CD14-positive monocyte (primary cell): ENCODE results near the gene PPP2R3C. TPM values are rescaled to one million over a fixed set of nuclear protein-coding genes. Genes with fewer than 3 reads are reported as not detected.

Source experiments
- DNase-seq, 3 donors: peaks; one replicate each; pipeline ENCODE4 v3.0.0-alpha.2; 2011 to 2022
- H2AFZ ChIP-seq: 2 replicates; pipeline ENCODE4 v1.6.0; 2012; ENCODE audit warnings: mild to moderate bottlenecking, low read depth, low read length, inconsistent platforms; ENCODE audit not compliant: insufficient read depth, poor library complexity, severe bottlenecking
- H3K27ac ChIP-seq, 2 donors: 1 replicate in 1 of 2; 2 replicates in 1 of 2; pipeline ENCODE4 v1.5.1; 2012 to 2013; ENCODE audit warnings: low read length in 2 of 2, control low read depth in 1 of 2, inconsistent platforms in 1 of 2, low read depth in 1 of 2, mild to moderate bottlenecking in 1 of 2
- H3K27me3 ChIP-seq, 2 donors: one replicate each; pipeline versions ENCODE4 v1.6.0 to v1.6.1; 2011 to 2013; ENCODE audit warnings: low read length in 2 of 2; ENCODE audit not compliant: control insufficient read depth in 2 of 2, insufficient read depth in 2 of 2
- H3K36me3 ChIP-seq, 2 donors: replicated peaks in 1 of 2; 1 replicate in 1 of 2; 2 replicates in 1 of 2; pipeline versions ENCODE4 v1.5.1 to v1.6.1; 2012 to 2013; ENCODE audit warnings: low read length in 2 of 2, control low read depth in 1 of 2, inconsistent platforms in 1 of 2, mild to moderate bottlenecking in 1 of 2; ENCODE audit not compliant: insufficient read depth in 2 of 2, control insufficient read depth in 1 of 2
- H3K4me1 ChIP-seq, 2 donors: 1 replicate in 1 of 2; 2 replicates in 1 of 2; pipeline versions ENCODE4 v1.5.1 to v1.6.1; 2012 to 2013; ENCODE audit warnings: low read length in 2 of 2, control low read depth in 1 of 2, inconsistent platforms in 1 of 2, mild to moderate bottlenecking in 1 of 2, moderate library complexity in 1 of 2; ENCODE audit not compliant: insufficient read depth in 2 of 2, control insufficient read depth in 1 of 2
- H3K4me2 ChIP-seq: replicated peaks from 2 replicates; pipeline ENCODE3; 2012; ENCODE audit warnings: low read length, moderate library complexity, mild to moderate bottlenecking; ENCODE audit not compliant: poor library complexity, severe bottlenecking; ENCODE audit errors: extremely low read depth
- H3K4me3 ChIP-seq, 3 experiments: fragments of 200-600 bp in 1 of 3; sonication (generic) in 1 of 3; replicated peaks in 1 of 3; 1 replicate in 2 of 3; 2 replicates in 1 of 3; pipeline ENCODE4 v1.5.1; 2011 to 2013; ENCODE audit warnings: low read length in 3 of 3, mild to moderate bottlenecking in 3 of 3, control low read depth in 2 of 3, low read depth in 2 of 3, inconsistent platforms in 1 of 3, moderate library complexity in 1 of 3
- H3K79me2 ChIP-seq: 2 replicates; pipeline ENCODE4 v1.6.0; 2012; ENCODE audit warnings: mild to moderate bottlenecking, control low read depth, inconsistent platforms, low read length, moderate library complexity; ENCODE audit not compliant: insufficient read depth
- H3K9ac ChIP-seq: 2 replicates; pipeline ENCODE4 v1.6.0; 2017; ENCODE audit warnings: low read length, mild to moderate bottlenecking; ENCODE audit not compliant: insufficient read depth, poor library complexity, severe bottlenecking
- H3K9me3 ChIP-seq, 2 donors: replicated peaks in 1 of 2; 1 replicate in 1 of 2; 2 replicates in 1 of 2; pipeline versions ENCODE4 v1.5.1 to v1.6.1; 2012 to 2013; ENCODE audit warnings: low read length in 2 of 2, control low read depth in 1 of 2; ENCODE audit not compliant: control insufficient read depth in 1 of 2, insufficient read depth in 1 of 2
- H4K20me1 ChIP-seq: 2 replicates; pipeline ENCODE4 v1.6.0; 2012; ENCODE audit warnings: mild to moderate bottlenecking, low read length, control low read depth, moderate library complexity; ENCODE audit not compliant: insufficient read depth
- H3K27ac Mint-ChIP-seq, 7 donors: one replicate each; pipeline ENCODE4 v1.8.0; 2020; ENCODE audit warnings: mild to moderate bottlenecking in 7 of 7, mixed read lengths in 7 of 7, moderate library complexity in 6 of 7, inconsistent platforms in 2 of 7
- H3K27me3 Mint-ChIP-seq, 3 donors: one replicate each; pipeline ENCODE4 v1.8.0; 2021 to 2022; ENCODE audit warnings: low read depth in 3 of 3, mild to moderate bottlenecking in 3 of 3, mixed read lengths in 3 of 3, moderate library complexity in 3 of 3, inconsistent platforms in 1 of 3
- H3K36me3 Mint-ChIP-seq, 2 donors: one replicate each; pipeline ENCODE4 v1.8.0; 2020; ENCODE audit warnings: mixed read lengths in 2 of 2, inconsistent platforms in 1 of 2, mild to moderate bottlenecking in 1 of 2
- H3K4me1 Mint-ChIP-seq: one replicate; pipeline ENCODE4 v1.8.0; 2020; ENCODE audit warnings: mild to moderate bottlenecking, mixed read lengths
- H3K4me3 Mint-ChIP-seq, 2 donors: one replicate each; pipeline ENCODE4 v1.8.0; 2020; ENCODE audit warnings: mild to moderate bottlenecking in 2 of 2, mixed read lengths in 2 of 2, moderate library complexity in 1 of 2
- H3K9me3 Mint-ChIP-seq, 7 donors: one replicate each; pipeline ENCODE4 v1.8.0; 2020 to 2022; ENCODE audit warnings: mixed read lengths in 7 of 7, mild to moderate bottlenecking in 6 of 7, moderate library complexity in 6 of 7, inconsistent platforms in 2 of 7
- WGBS: methylation state at CpG from one replicate; pipeline ENCODE4 v1.1.5; 2013; ENCODE audit warnings: missing lambda C conversion rate; ENCODE audit not compliant: insufficient coverage; 5-methylcytosine and 5-hydroxymethylcytosine counted together
- intact Hi-C, 2 donors: fragments of 100-400 bp; cut with micrococcal nuclease; formaldehyde crosslinking; loops; one replicate each; pipeline versions ENCODE4 v1.15.0 to v1.15.1; 2023
- polyA plus RNA-seq, 3 donors: library from polyadenylated mRNA; depleted of rRNA in 1 of 3; unstranded in 2 of 3; stranded (reverse) in 1 of 3; fragments of 300-500 nt in 2 of 3; fragments of >200 nt in 1 of 3; fragmentation: Illumina TruSeq in 2 of 3; gene quantifications; 1 replicate in 2 of 3; 2 replicates in 1 of 3; pipeline ENCODE4 v1.2.3, GENCODE V29; 2012 to 2021
- TF ChIP-seq, protein P1 (sequence below): fragments of 200-600 bp; IDR thresholded peaks from one replicate; pipeline ENCODE4 v1.8.0; 2022; ENCODE audit warnings: antibody characterized with exemption, mild to moderate bottlenecking

PPP2R3C gene
- polyA plus RNA-seq, 3 donors: 21.4 to 131 (median 122) TPM

DNA sequence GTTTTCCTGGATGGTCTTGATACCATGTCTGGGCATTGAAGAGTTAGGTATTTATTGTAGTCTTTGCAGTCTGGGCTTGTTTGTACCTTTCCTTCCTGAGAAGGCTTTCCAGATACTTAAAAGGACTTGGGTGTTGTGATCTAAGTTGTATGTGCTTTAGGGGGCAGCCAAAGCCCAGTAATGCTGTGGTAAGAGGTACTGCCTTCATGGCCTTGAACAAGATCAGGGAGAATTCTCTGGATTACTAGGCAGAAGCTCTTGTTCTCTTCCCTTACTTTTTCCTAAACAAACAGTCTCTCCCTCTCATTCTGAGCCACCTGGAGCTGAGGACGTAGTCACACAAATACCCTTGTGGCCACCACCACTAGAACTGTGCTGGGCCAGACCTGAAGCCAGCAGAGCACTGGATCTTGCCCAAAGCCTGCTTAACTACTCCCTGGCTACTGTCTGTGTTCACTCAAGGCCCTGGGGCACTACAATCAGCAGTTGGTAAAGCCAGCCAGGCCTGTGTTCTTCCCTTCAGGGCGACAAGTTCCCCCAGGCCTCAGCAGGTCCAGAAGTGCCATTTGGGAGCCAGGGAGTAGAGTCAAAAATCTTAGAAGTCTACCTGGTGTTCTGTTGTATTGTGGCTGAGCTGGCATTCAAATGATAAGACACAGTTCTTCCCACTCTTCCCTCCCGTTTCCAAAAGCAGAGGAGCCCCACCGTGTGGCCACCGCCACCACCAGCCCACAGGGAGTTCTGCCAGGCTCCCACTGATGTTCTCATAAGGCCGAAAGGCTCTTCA lies 11.9 kb upstream of the PPP2R3C start:
- Mint-ChIP-seq H3K4me1 (peaks cover 40% of the 10 kb centered on the region), H3K27ac (peak overlapping the region in 5 of 7 donors; percentile 34 to 70 (median 63)), H3K27me3 (no peaks in the 10 kb centered on the region), H3K9me3 (peaks cover 2 to 12% (median 4%) of the 10 kb centered on the region in 7 donors), H3K36me3 (peaks cover 41 to 70% of the 10 kb centered on the region in 2 donors), H3K4me3 (no peak overlapping the region)
- Histone ChIP-seq H2AFZ (no peak overlapping the region), H3K27me3 (no peaks in the 10 kb centered on the region), H3K36me3 (peaks cover 9 to 41% of the 10 kb centered on the region in 2 donors), H3K4me2 (no peak overlapping the region), H3K4me1 (peaks cover 7 to 39% of the 10 kb centered on the region in 2 donors), H3K4me3 (no peak overlapping the region), H3K79me2 (peaks cover 27% of the 10 kb centered on the region), H3K27ac (peak overlapping the region in 1 of 2 donors; percentile 58), H4K20me1 (no peaks in the 10 kb centered on the region), H3K9ac (no peak overlapping the region), H3K9me3 (peaks cover 0 to 6% of the 10 kb centered on the region in 2 donors)
- TF ChIP-seq, protein P1, sequence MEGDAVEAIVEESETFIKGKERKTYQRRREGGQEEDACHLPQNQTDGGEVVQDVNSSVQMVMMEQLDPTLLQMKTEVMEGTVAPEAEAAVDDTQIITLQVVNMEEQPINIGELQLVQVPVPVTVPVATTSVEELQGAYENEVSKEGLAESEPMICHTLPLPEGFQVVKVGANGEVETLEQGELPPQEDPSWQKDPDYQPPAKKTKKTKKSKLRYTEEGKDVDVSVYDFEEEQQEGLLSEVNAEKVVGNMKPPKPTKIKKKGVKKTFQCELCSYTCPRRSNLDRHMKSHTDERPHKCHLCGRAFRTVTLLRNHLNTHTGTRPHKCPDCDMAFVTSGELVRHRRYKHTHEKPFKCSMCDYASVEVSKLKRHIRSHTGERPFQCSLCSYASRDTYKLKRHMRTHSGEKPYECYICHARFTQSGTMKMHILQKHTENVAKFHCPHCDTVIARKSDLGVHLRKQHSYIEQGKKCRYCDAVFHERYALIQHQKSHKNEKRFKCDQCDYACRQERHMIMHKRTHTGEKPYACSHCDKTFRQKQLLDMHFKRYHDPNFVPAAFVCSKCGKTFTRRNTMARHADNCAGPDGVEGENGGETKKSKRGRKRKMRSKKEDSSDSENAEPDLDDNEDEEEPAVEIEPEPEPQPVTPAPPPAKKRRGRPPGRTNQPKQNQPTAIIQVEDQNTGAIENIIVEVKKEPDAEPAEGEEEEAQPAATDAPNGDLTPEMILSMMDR: no peak
- WGBS: 75% methylated on average over 5 of the region's 6 CpGs
- DNase-seq: no peak
- intact Hi-C loops: no loop called here

DNA sequence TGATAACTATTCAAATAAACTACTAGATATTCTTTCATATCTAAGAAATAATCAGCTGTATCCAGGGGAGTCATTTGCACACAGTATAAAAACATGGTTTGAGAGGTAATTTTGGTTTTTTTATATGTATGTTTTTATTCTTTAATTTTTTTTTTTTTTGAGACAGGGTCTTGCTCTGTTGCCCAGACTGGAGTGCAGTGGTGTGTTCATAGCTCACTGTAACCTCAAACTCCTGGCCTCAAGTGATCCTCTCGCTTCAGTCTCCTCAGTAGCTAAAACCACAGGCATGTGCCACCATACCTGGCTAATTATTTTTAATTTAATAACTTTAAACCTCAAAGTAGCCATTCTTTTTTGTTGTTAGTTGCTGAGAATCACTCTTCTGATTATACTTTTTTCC lies 2.3 kb upstream of the PPP2R3C start:
- H3K36me3 ChIP-seq: peaks cover 3 to 15% of the 10 kb centered on the region in 2 donors
- no peak overlapping the region for H3K27ac Mint-ChIP-seq
- peaks cover 68% of the 10 kb centered on the region for H3K79me2 ChIP-seq
- H3K4me3 Mint-ChIP-seq: no peak overlapping the region
- H3K4me1 ChIP-seq: peaks cover 20 to 26% of the 10 kb centered on the region in 2 donors
- H4K20me1 ChIP-seq: no peaks in the 10 kb centered on the region
- no CpG with 5 or more reads among the region's 1 CpG for WGBS
- H3K4me2 ChIP-seq: no peak overlapping the region
- no peak for DNase-seq
- no peak overlapping the region for H2AFZ ChIP-seq
- no peaks in the 10 kb centered on the region for H3K9me3 ChIP-seq
- no peak overlapping the region for H3K27ac ChIP-seq
- H3K4me3 ChIP-seq: no peak overlapping the region
- no peaks in the 10 kb centered on the region for H3K27me3 ChIP-seq
- intact Hi-C loops: loop anchor here (5.0 to 10.0 kb wide), 9 partner anchors 77 to 691 kb away; partner anchors contain the start of genes PSMA6 (in 2 of the 2), FAM177A1 (in 1 of the 2), NFKBIA (in 1 of the 2) and SPTSSA (in 1 of the 2)
- H3K9ac ChIP-seq: no peak overlapping the region
- H3K36me3 Mint-ChIP-seq: peaks cover 30 to 41% of the 10 kb centered on the region in 2 donors
- TF ChIP-seq, protein P1: no peak
- H3K4me1 Mint-ChIP-seq: peaks cover 45% of the 10 kb centered on the region
- H3K27me3 Mint-ChIP-seq: peaks cover 0 to 2% (median 2%) of the 10 kb centered on the region in 3 donors
- H3K9me3 Mint-ChIP-seq: peaks cover 0 to 3% (median 0%) of the 10 kb centered on the region in 7 donors
